HG03342 (cell line): ENCODE results near the gene GDI1.

ENCODE experiments used
- ATAC-seq: cut with Tn5 transposase; IDR thresholded peaks from one replicate; pipeline ENCODE4 v1.9.1; 2021; ENCODE audit warnings: mild to moderate bottlenecking, moderate library complexity; ENCODE audit not compliant: unreplicated experiment

Gene GDI1

DNA sequence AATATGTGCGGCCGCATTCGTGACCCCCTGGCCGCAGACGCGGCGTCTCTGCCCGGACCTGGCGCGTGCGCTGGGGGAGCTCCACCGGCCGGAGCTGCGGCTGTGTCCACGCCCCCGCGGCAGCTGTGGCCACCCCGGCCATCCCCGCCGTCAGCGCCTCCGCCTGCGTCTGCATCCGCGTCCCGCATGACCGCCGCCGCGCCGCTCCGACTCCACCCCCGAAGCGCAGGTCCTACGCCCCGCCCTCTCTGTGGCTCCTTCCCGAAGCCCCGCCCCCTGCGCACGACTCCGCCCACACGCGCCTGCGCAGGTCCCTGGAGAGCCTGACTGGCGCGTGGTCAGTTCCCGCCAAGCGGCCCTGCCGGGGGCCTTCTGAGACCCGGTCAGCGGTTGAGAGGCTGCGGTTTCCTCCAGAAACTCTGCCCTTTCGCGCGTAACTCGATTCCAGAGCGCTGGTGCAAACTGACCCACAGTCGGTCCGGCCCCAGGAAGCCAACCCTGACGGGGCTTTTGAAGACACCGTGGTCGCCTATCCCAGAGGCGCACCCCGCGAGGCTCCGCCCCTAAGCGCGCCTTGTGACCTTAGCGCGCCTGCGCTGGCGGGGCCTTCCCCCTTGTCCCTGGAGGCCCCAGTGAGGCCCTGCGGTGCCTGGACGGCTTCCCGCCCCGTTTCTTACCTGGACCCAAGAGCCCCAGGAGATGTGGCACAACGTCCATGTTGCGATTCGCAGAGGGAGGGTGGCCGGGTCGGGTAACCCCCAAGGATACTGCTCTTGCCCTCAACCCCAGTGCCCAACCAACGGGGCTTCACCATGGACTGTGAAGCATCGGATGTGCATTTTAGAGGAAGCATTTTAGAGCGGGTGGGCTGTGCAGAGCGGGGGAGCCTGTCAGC is 42.0 kb downstream of the GDI1 start, which contains the start of gene LAGE3:
Gene LAGE3 (minus strand): TSS at position 554 of the 895 bp plus-strand sequence. CDS start 366 bp downstream, at position 188.
- ATAC-seq = peak; percentile 83

DNA sequence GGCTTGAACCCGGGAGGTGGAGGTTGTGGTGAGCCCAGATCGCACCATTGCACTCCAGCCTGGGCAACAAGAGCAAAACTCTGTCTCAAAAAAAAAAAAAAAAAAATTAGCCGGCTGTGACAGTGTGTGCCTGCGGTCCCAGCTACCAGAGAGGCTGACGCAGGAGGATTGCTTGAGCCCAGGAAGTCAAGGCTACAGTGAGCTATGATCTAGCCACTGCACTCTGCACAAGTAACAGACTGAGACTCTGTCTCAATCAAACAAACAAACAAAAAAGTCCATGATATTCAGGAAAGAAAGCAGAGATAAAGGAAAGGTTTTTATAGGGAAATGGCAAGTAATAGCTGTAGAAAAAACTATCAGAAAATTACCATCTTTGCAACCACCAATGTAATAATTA is 44.2 kb downstream of the GDI1 start:
- ATAC-seq = no peak

DNA sequence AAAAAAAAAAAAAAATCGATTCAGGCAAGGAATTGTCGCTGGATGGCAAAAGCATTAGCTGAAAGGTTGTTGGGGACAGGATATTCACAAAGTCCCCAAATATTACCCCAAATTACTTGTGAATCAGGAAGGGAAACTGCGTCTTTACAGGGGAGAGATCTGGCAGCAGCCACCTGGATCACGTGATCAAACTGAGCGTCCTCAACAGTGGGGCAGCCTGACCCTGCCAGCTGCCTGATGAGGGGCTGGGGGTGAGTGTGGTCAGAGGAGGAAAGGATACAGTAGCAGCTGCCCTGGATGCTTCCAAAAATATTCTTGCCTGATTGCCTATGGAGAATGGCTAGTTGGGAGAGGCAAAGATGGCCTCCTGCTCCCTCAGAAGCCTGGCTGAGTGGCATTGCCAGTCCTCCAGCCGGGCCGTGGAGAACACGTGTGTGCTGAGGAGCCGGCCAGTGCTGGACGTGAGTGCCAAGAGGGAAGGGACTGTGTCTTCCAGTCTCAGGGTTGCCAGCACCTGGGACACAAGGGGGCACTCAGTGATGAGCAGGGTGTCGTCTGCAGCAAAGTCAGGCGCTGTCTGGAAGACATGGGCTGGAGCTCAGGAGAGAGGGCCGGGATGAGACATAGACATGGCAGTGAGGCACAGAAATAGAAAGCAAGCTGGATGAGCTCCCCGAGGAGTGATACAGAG is 45.1 kb downstream of the GDI1 start:
- no peak for ATAC-seq

DNA sequence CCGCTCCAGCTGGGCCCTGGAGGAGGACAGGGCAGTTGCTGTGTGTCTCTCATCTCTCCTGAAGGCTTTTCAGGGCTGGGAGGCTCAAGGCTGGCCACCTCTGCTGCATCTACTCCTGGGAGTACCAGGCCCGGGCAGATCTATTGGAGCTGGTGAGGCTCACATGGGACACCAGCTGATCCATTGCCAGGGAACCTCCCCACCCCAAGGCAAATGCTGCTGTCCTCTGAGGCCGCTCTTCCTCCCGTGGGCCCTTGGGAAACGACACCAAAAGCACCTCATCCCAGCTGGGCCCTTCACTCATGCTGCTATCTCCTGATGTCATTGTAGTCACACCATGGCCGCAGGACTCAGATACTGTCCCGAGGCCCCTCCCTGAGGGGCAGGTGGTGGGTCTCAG is 45.8 kb downstream of the GDI1 start:
- no peak for ATAC-seq

DNA sequence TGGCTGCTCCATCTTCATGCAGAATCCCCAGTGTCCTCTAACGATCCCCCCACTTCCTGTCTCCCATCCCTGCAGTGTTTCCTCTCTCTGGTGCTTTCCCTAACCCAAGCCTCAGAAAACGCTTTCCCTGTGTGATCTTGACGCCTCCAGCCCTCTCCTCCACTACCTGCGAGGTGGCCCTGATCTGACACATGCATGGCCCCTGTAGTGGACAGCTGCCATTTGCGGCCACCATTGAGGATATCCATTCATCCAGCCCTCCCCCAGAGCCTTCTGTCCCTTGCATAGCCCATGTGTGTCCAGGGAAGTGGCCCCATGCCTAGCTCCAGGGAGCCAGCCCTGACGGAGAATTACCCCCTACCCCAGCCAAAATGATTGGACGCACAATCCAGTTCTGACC is 46.4 kb downstream of the GDI1 start:
- ATAC-seq = no peak

DNA sequence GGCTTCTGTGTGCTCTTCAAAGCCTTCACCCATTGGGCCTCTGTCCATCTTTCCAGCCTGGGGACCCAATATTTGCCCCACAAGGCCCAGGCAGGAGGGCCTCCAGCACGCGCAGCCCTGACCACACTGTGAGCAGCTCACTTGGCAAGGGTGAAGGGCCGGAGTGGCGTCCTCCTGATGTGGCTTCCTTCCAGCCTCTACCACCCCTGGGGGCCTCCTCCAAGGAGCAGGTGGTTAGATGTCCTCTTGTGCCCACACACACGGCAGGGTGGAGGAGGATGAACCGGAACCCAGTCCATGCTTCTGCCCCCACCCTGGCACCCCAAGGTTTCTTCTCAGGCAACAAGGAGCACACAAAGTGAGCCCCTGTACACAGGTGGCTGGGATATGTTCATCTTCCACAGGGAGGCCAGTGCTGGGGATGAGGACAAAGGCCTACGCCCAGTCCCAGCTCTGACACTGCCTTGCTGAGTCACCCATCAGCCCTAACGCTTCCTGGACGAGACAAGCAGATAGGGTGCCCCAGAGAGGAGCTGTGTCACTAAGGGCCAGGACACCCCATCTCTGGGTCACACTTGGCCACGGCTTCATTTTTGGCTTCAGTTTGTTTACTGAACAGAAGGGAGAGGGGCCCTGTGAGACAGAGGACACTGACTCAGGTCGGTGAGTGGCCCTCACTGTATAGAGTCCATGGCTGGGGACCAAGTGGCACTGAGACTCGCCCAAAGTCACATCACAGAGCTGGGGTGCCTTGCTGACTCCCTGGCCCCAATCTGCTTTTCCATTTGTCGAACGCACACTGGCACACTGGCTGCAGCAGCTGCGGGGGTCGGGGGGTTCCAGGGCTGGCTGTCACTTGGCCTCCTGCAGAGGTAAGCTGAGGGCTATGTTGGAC is 47.5 kb downstream of the GDI1 start:
- no peak for ATAC-seq

DNA sequence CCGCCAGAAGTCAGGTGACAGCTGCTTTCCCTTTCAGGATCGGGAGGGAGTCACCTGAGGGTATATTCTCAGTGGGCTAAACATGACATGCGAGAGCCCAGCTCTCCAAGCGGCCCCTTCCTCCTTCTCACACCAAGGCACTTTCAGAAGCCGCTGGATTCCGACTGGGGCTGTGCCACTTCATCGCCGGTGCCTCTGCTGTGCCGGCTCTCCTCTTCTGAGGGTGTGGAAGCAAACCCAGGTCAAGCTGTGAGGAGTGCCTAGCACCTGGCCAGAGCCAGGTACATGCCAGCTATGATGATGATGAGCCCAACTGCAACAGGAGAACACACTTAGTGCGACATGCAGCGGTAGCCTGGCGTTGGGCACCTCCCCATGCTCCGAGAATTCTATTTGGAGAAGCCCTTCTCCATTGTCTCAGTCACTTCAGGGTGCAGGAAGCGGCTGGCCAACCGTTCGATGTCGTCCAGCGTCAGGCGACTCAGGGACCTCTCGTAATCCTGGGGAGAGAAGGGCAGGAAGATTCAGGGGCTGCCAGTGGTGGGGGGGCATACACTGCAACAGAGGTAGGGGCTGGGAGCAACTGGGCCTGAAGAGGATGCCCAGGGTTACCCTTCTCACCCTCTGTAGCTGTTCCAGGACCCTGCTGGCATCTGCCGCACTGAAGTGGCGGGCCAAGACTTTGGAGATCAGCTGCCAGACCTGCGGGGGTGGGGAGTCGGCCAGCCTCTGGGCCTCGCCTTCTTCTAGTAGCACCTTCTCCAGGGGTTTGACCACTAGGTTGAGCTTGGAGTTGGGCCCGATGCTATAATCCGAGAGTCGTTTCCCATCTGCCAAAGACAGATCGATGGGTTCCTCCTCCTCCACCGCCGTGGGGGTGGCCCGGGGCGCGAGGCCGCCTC is 48.4 kb downstream of the GDI1 start:
- ATAC-seq = no peak

DNA sequence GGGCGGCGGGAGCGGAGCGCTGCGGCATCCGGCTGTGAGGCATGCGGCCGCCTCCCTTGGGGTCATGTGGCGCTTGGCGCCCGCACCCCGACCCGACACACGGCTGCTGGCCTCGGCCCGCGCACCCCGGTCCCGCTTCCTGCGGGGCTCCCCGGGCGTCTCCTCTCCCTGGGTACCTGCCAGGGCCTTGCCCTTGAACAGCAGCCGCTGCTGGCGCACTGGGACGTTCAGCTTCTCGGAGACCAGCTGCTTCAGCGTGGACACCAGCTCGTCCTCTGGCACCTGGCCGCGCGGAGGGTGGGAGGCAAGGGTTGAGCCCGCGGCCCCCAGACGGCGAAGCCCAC is 49.1 kb downstream of the GDI1 start:
- no peak for ATAC-seq

DNA sequence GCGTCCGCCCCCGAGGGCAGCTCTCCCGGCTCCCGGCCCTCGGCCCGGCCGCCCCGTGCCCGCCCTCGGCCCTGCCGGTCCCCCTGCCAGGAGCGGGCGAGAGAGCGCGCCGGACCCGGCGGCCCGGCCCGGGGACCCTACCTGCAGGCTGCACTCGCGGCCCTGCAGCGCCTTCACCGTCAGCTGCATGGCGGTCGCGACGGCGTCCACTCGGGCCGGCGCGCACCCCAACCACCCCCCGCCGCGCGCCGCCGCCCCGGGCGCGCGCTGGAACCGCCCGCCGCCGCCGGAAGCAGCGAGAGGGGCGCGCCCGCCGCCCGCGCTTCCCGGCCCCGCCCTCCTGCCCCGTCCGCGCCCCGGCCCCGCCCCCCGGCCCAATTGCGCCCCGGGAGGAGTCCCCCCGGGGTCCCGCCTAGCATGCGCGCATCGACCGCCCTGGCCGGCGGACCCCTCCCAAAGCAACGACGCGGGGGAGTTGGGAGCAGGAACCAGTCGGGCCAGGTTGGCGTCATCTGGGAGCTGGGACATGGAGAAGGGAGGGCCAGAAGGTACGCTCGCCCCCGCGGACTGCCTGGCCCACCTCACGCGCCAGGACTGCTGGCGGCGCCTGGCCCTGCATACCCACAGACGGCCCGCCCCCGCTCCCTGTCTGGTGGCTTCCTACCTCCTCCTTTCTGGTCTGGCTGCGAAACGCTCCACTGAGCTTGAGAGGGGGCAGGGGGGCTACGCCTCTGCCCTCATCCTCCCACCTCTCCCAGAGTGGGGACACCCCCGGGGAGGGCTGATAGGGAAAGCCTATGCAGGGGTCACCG is 49.6 kb downstream of the GDI1 start, which contains the start of gene UBL4A:
Gene UBL4A (minus strand): TSS at position 220 of the 812 bp plus-strand sequence. CDS start 31 bp downstream, at position 189.
- peak; percentile 24 for ATAC-seq

DNA sequence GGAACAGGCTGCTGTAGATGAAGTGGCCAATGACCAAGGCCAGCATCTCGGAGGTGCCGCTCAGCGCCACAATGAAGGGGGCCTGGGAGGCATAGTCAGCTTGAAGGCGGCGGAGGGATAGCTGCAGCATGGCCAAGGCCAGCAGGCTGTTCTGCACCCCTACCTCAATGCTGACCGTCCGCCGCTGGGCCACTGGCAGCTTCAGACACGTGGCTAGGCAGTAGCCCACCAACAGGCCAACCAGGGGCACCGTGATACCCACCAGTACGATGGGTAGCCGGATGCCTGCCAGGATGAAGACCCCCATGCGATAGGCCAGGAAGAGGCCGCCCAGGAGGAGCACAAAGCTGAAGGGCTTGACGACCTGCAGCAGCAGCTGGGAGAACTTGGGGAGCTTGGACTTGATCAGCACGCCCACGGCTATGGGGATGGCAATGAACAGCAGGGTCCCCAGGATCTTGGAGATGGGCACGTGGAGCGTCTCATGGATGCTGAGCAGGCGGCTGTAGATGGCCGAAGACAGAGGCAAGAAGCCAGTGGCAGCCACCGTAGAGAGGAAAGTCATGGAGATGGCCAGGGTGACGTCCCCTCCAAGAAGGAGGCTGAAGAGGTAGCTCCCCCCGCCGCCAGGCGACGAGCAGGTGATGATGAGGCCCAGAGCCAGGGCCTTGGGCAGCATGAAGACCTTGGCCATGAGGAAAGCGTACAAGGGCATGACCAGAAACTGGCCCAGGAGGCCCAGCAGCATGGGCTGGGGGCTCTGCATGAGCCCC is 50.8 kb downstream of the GDI1 start:
- ATAC-seq = no peak

DNA sequence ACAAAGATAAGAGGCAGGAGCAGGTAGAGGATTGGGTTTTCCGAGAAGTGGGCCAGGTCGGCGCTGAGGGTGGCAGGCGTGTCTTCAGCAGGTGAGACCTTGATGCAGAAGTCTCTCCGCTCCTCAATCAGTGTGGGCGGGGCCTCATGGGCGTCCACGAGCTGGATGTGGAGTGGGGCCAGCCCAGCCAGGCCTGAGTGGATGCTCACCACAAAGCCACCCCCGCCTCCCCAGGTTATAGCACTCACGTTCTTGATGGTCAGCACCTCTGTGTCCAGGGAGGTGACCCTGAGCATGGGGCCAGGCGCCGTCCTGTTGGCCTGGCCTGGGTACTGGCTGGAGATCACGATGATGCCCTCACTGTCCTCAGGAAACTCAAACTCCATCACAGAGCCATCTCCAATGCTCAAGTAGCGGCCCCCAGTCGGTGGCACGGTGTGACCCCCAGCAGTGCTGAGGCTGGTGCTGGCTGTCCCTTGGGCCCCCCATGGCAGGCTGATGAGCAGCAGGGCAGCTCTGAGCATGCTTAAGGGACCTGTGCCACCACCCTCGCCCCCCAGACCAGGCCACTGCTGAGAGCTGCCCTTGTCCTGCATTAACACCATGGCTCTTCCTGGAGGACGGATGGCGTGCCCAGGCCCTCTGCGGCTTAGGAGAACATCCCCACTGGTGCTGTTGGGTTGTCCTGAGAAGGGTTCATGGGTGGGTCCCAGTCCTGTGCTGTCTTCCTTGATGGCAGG is 51.6 kb downstream of the GDI1 start:
- ATAC-seq = no peak

DNA sequence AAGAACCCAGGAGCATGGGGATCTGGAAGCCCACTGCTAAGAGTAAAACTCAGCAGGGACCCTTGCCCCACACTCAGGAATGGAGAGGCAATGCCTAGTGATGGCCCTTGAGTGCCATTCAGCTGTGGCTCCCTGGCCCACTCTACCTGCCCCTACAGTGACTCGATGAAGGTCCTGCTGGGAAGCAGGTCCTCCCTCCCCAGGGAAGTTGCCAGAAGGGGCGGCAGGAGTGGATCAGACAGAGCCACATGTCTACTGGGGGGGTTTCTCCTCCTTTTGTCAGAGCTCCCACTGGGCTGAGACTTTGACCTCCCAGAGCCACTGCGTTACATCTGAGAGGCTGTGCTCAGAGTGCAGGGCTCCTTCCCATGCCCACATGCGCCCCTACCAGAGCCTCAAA is 52.2 kb downstream of the GDI1 start:
- ATAC-seq = no peak

DNA sequence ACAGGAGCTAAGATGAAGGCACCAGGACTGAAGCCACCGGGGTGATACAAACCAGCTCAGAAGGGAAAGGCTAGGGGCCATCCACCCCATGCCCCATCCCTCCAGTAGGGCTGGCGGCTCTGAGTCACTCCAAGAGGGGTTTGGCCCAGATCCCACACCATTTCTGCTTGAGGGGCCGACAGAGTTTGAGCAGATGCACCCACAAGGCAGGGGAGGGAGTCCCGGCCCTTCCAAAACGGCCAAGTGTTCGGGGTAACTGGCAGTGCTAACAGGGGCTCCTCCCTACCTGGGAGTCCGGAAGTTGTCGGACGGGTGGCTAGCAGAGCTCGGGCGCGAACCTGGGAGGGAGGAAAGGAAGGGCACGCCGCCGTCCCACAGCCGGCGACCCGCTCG is 53.1 kb downstream of the GDI1 start:
- peak; percentile 28 for ATAC-seq

DNA sequence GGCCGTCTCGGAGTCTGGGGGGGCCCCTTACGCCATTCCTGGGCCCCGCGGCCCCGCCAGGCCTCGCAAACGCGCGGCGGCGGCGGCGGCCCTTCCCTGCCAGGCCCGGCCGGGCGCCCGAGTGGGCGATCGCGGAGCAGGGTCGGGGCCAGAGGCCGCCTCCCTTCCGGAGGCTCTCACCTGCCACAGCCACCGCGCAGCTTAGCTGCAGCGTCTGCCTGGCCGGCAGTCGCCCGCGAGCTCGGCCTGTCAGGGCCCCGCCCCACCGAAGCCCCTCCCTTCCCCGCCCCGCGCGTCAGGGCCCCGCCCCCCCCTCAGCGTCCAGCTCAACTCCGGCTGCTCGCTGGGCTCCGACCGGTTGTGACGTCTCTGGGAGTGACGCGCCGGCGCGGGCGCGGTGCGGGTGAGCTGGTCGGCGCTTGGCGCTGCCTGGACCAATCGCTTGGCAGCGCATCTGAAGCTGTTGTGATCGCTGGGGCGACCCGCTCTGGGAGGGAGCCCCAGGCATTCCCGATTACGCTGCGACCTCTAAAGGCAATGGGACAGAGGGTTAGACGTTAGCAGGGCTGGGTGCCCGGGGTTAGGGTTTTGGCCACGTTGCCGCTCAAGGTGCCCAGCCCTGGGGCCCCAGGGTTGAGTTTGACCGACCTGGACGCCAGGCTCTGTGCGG is 53.6 kb downstream of the GDI1 start, which contains the start of gene SLC10A3:
Gene SLC10A3 (minus strand): TSS at position 216 of the 670 bp plus-strand sequence. CDS start 1,689 bp downstream, outside the sequence.
- ATAC-seq = peak; percentile 72
